ENCODE data around the gene RNASE8. TPM values are rescaled to one million over a fixed set of nuclear protein-coding genes. Genes with fewer than 3 reads are reported as not detected.
"Not testable (repeated sequence)": the region's sequence is repeated elsewhere in the genome, so short reads cannot be mapped to it uniquely, and the experiment has no call there.

RNASE8 gene, protein sequence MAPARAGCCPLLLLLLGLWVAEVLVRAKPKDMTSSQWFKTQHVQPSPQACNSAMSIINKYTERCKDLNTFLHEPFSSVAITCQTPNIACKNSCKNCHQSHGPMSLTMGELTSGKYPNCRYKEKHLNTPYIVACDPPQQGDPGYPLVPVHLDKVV
- not detected for total RNA-seq

- DNase-seq, result no peak
Measured at GRCh38 chr14:21057803-21058675, at the start of gene RNASE8. Gene RNASE8 (plus strand): TSS chr14:21057822. CDS start chr14:21057893, 71 bp downstream.

DNA sequence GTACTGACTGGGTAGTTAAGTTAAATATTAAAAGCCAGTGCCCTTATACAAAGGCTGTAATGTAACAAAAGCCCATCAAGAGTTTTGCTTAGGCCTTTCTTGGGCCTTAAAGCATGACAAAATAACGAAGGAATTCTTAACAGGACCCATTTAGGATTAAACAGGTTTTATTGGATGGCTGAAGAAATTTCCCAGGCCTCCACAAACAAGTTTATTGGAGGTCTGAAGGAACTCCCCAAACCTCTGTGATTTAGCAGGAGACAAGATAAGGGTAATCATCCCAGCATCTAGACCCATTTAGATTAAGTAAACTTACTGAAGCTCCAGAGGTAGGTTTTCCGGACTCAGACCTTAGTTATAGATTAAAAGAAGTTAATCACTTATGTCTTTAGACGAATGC, 47.9 kb upstream of the RNASE8 start:
- DNase-seq, result not testable (repeated sequence)

DNA sequence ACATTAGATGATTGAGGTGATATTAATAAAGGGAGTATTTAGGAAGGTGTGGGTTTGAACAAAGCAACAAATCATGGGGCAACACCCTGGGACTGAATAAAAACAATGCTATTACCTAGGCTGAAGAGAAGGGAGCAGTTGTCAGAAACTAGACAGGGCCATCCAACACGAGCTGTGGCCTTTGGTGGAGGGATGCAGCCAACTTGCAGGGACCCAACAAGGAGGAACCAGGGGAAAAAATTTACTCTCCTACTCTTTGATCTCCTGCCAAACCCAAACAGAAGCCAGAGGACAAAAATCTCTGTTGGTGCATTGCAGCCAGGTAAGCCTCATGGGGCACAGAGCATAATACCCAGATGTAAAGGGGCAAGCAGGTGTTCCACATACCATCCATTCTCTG, 46.5 kb upstream of the RNASE8 start:
- no peak for DNase-seq

GRCh38 chr14:21014761-21015190, 42.8 kb upstream of the RNASE8 start:
- DNase-seq, result peak; percentile 96

- no peak for DNase-seq
Measured at GRCh38 chr14:21015312-21015711, 42.3 kb upstream of the RNASE8 start.

GRCh38 chr14:21016413-21017190, 41.0 kb upstream of the RNASE8 start:
- DNase-seq, result no peak

DNA sequence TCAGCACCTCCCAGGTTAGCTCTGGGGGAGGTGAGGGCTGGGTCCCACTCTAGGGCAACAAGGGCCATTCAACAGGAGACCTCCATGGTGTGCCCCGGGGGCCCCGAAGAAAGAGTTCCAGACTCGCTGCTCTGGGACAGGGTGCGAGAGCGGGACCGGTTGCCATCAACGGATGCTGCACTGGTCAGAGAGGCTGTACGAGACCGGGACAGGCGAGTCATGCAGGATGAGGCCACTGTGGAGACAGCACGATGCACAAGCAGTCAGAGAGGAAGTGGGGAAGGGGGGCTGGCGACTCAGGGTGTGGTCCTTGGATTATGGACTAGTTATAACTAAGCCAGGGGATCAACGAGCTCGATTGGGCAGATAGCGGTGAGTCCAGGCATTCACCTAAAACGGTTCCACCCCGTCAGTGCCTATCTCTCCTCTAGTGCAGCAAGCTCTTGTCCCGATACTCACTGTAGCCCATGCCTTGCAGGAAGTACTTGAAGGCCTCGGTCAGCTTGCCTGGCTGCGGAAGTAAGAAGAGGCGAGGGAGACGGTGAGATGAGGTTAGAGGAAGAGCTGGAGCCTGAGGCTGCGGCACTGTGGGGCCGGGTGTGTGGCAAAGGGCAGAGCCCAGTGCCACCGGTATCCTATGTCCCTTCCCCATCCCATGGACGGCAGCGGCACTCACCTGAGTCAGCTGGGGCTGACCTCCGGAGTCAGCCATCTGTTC, 39.9 kb upstream of the RNASE8 start:
- DNase-seq, result no peak

- no peak for DNase-seq
Measured at GRCh38 chr14:21018286-21018685, 39.3 kb upstream of the RNASE8 start.

DNA sequence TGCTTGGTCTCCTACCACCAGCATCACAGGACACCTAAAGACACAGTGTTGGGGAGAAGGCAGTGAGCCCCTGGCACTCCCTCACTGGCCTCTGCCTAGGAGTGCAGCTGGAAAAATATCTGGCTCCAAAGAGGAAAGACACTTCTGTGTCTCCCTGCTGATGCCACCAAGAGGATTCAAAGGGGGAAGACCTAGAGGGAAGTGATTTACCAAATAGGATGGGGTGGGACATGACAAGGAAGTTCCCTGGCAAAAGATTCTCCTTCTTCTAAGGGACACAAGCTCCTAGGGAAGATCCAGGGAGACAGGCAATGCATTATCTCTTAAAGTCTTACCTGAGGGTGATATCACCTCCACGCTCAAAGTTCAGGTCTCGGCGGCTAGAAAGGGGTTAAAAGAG, 38.8 kb upstream of the RNASE8 start:
- no peak for DNase-seq

DNA sequence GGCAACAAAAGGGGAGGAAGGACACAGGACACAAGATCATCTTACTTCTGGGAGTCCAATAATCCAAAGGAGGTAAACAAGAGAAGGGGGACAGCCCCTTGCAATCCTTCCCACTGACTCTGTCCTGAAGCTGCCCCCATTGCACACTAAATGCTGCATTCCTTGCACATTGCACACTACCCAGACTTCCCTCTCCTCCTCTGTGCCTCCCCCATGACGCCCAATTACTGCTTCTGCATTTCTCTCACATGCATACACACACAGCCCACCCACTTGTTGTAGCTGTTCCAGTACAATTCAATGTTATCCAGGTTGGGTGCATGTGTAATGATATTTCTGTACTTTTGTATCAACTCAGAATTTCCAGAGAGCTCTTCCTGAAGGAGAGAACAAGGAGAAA, 38.3 kb upstream of the RNASE8 start:
- no peak for DNase-seq

GRCh38 chr14:21020977-21021545, 36.6 kb upstream of the RNASE8 start:
- DNase-seq, result no peak

GRCh38 chr14:21022686-21023085, 34.9 kb upstream of the RNASE8 start:
- no peak for DNase-seq

GRCh38 chr14:21023174-21023573, 34.4 kb upstream of the RNASE8 start:
- no peak for DNase-seq

DNA sequence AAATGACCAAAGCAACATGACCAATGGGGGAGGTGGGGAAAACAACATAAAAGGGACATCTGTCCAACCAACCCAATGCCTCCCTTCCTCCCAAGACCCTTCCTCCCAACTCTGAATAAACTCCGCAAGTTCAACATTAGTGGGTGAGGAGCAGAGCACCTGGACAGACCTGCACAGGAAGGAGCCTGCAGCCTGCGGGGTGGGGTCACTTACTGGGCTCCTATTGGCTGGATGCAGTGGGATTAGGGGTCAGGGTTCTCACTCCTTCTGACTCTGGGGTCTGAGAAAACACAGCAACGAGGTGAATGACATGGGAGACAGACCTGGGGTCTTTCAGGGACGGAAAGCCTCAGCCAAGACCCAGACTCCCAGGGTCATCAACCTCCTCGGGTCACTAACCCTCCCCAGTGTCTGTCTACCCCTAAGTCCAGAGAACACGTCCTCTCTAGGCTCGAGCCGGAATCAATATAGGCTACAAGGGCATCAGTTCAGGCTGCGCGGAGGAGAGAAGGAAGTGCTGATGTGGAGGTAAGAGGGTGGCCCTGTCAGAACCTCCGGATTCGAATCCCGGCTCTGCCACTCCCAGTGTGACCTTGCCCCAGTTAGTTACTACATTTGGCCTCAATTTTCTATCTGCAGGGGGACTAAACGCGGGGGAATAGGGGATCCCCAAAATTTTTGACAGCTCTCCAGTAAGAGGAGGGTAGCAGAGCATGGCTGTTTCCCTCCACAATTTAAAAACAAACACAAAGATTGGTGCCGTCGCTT, 33.6 kb upstream of the RNASE8 start:
- DNase-seq, result no peak

- peak; percentile 91 for DNase-seq
Measured at GRCh38 chr14:21024585-21025370, 32.8 kb upstream of the RNASE8 start, which contains the start of gene NDRG2. Gene NDRG2 (minus strand): TSS chr14:21025061. CDS start chr14:21023315, 1,746 bp downstream.

GRCh38 chr14:21025371-21026273, 32.0 kb upstream of the RNASE8 start:
- peak; percentile 76 for DNase-seq

DNA sequence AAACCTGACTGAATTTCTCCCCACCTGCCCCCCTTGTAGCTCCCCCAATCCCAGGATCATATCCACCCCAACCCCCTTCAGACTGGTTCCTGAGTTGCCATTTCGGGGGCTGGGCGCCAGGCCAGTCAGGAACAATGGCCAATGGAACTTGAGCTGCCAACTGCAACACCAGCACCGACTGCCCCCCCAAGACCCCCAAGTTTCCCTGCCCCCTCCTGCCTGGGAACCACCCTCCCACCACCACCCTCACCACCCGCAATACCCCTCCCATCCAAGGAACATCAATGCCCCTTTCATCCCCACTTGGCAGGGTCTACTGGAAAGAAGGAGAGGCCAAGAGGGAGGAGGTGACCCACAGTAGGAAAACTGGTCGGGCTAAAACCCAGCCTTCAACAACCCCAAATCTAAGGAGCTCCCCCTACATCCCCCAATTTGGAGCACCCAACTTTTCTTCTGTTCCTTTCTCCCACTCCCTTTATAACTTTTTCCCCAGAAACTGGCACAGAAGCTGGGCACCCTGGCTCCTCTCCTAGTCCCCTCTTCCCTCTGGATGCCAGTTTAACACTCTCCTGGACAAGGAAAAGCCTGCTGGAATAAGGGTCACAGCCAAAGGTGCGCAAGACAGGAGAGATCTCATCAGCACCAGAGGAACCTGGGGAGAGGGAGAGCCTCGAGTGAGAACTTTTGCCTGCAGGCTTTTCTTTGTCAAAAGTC, 31.2 kb upstream of the RNASE8 start:
- peak; percentile 78 for DNase-seq

DNA sequence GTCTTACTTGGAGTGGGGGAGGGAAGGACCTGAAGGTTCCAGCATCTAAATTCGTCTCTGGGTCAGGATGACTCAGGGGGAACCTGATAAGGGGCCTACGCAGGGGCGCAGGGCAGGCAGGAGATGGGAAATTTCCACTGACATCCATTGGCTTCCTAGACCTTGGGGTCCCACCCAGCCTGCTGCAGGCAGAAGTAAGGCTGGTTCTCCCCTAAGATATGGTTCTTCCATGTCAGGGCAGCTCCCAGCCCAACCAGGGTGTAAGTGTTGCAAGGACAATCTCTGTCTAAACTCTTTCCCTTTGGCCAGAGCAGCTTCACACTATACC, 30.7 kb upstream of the RNASE8 start:
- no peak for DNase-seq

- DNase-seq, result no peak
Measured at GRCh38 chr14:21029917-21030316, 27.7 kb upstream of the RNASE8 start, which contains the start of gene TPPP2. Gene TPPP2 (plus strand): TSS chr14:21030217. CDS start chr14:21030582, 365 bp downstream.

Measured in tongue (tissue), 2 donors.